H1 (cell line): ENCODE measurements around the gene CSDE1.
A peak's percentile ranks its signal among the peaks of the same experiment; 100 is the strongest.

Experiments
- ATF3 ChIP-seq: IDR thresholded peaks from 2 replicates; pipeline ENCODE4 v1.6.1; 2011; ENCODE audit warnings: low read depth, mild to moderate bottlenecking, low read length; ENCODE audit not compliant: insufficient read depth
- CTCF ChIP-seq, 3 experiments: IDR thresholded peaks; 1 replicate in 2 of 3; 2 replicates in 1 of 3; pipeline versions ENCODE4 v1.5.1 to v1.6.1; 2011; ENCODE audit warnings: low read length in 3 of 3, mild to moderate bottlenecking in 3 of 3, inconsistent platforms in 2 of 3, low read depth in 1 of 3, moderate library complexity in 1 of 3; ENCODE audit not compliant: insufficient read depth in 1 of 3; ENCODE audit errors: control extremely low read depth in 1 of 3
- EP300 ChIP-seq, 2 experiments: IDR thresholded peaks; 1 replicate in 1 of 2; 2 replicates in 1 of 2; pipeline ENCODE4 v1.6.1; 2011 to 2012; ENCODE audit warnings: low read depth in 2 of 2, low read length in 2 of 2, mild to moderate bottlenecking in 2 of 2, borderline replicate concordance in 1 of 2, inconsistent platforms in 1 of 2, moderate library complexity in 1 of 2
- JUND ChIP-seq: IDR thresholded peaks from 2 replicates; pipeline ENCODE4 v1.6.1; 2011; ENCODE audit warnings: mild to moderate bottlenecking, improper control_type of control experiment, low read length
- POLR2A ChIP-seq, 2 experiments: IDR thresholded peaks; 1 replicate in 1 of 2; 2 replicates in 1 of 2; pipeline ENCODE4 v1.6.1; 2011; ENCODE audit warnings: low read depth in 2 of 2, low read length in 2 of 2, mild to moderate bottlenecking in 2 of 2; ENCODE audit errors: control extremely low read depth in 1 of 2
- POLR2AphosphoS5 ChIP-seq: IDR thresholded peaks from 2 replicates; pipeline ENCODE4 v1.6.1; 2011; ENCODE audit warnings: low read depth, low read length
- RAD21 ChIP-seq, 2 experiments: IDR thresholded peaks in 1 of 2; conservative IDR thresholded peaks in 1 of 2; 2 replicates each; pipeline ENCODE4 v1.6.1; 2011; ENCODE audit warnings: low read depth in 2 of 2, low read length in 2 of 2, improper control_type of control experiment in 1 of 2, inconsistent platforms in 1 of 2, mild to moderate bottlenecking in 1 of 2, moderate library complexity in 1 of 2
- SIX5 ChIP-seq: IDR thresholded peaks from 2 replicates; pipeline ENCODE4 v1.6.1; 2011; ENCODE audit warnings: mild to moderate bottlenecking, low read depth, low read length
- SUZ12 ChIP-seq: fragments of 200-600 bp; sonication (generic); IDR thresholded peaks from 2 replicates; pipeline ENCODE4 v1.6.1; 2012; ENCODE audit warnings: mild to moderate bottlenecking, inconsistent platforms, low read length, moderate library complexity, mixed read lengths
- TCF12 ChIP-seq: IDR thresholded peaks from 2 replicates; pipeline ENCODE4 v1.6.1; 2011; ENCODE audit warnings: low read depth, mild to moderate bottlenecking, low read length
- YY1 ChIP-seq: IDR thresholded peaks from 2 replicates; pipeline ENCODE4 v1.6.1; 2011; ENCODE audit warnings: low read depth, mild to moderate bottlenecking, low read length

- TF ChIP-seq SUZ12 (no peak), CTCF (IDR thresholded peaks at IDR 0.05; ENCODE audit: control extremely low read depth in 1 of 3, insufficient read depth in 1 of 3, low read depth in 1 of 3, low read length in 3 of 3) (no peak), ATF3 (no peak), YY1 (no peak), EP300 (IDR thresholded peaks at IDR 0.05; ENCODE audit: borderline replicate concordance in 1 of 2, low read depth in 2 of 2, low read length in 2 of 2) (no peak), TCF12 (no peak), JUND (no peak), SIX5 (no peak), POLR2A (IDR thresholded peaks at IDR 0.05; ENCODE audit: control extremely low read depth in 1 of 2, low read depth in 2 of 2, low read length in 2 of 2) (peak in 1 of 2 experiments; percentile 96; a peak in 2 of 3 replicates), POLR2AphosphoS5 (peak; percentile 96), RAD21 (IDR thresholded peaks at IDR 0.05 in 1 of 2, conservative IDR thresholded peaks at IDR 0.05 in 1 of 2; ENCODE audit: low read depth in 2 of 2, low read length in 2 of 2) (peak; percentile 3 to 4; a peak in 1 of 4 replicates)
Measured at GRCh38 chr1:114780344-114781226, 22.8 kb upstream of the CSDE1 start, which contains the start of gene SIKE1.
